ENCODE data around the gene OR52W1.

OR52W1 gene

GRCh38 chr11:6191742-6192141 lies 7.3 kb upstream of the OR52W1 start:
- Histone ChIP-seq H3K36me3 (ENCODE audit: control insufficient read depth, low read length) (no peaks in the 10 kb centered on the region), H3K27me3 (ENCODE audit: control insufficient read depth, low read length) (peaks cover 16% of the 10 kb centered on the region), H3K4me1 (ENCODE audit: control insufficient read depth, low read length) (no peaks in the 10 kb centered on the region), H3K79me2 (ENCODE audit: control insufficient read depth, low read length) (no peaks in the 10 kb centered on the region), H3K9me2 (replicated peaks; ENCODE audit: control insufficient read depth, low read length) (no peaks in the 10 kb centered on the region), H3K4me2 (ENCODE audit: low read length) (no peak overlapping the region), H4K20me1 (ENCODE audit: control insufficient read depth, insufficient read depth, low read depth, low read length) (no peaks in the 10 kb centered on the region), H3K9me3 (ENCODE audit: control insufficient read depth, insufficient read depth, low read length) (no peaks in the 10 kb centered on the region), H3K4me3 (ENCODE audit: low read length) (no peak overlapping the region), H3K27ac (ENCODE audit: low read depth, low read length) (no peak overlapping the region), H3F3A (ENCODE audit: control insufficient read depth, insufficient read depth) (no peaks in the 10 kb centered on the region)
- no peak for TF ChIP-seq EZH2phosphoT487 (IDR thresholded peaks at IDR 0.05; ENCODE audit: borderline replicate concordance, low read length)
- no peak for TF ChIP-seq CTCF (IDR thresholded peaks at IDR 0.05; ENCODE audit: low read depth, low read length, poor library complexity, severe bottlenecking)

DNA sequence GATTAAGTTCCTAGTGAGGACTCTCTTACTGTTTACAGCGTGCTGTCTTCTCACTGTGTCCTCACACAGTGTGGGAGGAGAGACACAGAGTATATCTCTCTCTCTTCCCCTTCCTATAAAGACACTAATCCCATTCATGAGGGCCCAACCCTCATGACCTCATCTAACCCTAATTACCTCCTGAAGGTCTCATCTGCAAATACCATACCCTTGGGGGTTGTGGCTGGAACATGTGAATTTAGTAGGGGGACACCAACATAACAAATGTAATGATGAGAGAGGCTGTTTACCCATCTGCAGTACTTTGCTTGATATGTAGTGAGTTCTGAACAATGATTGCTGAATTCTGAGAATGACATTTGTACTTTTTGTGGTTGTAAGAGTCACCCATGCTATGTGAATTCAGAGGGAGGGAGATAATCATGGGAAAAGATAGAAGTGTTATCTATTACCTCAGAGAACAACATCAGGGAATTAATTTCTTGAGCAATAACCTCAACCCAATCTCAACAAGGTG lies 4.9 kb upstream of the OR52W1 start:
- no peaks in the 10 kb centered on the region for H4K20me1 ChIP-seq (ENCODE audit: control insufficient read depth, insufficient read depth, low read depth, low read length)
- TF ChIP-seq CTCF (IDR thresholded peaks at IDR 0.05; ENCODE audit: low read depth, low read length, poor library complexity, severe bottlenecking) (no peak), EZH2phosphoT487 (IDR thresholded peaks at IDR 0.05; ENCODE audit: borderline replicate concordance, low read length) (no peak)
- H3K9me2 ChIP-seq (replicated peaks; ENCODE audit: control insufficient read depth, low read length) = no peaks in the 10 kb centered on the region
- H3K9me3 ChIP-seq (ENCODE audit: control insufficient read depth, insufficient read depth, low read length) = no peaks in the 10 kb centered on the region
- H3K4me3 ChIP-seq (ENCODE audit: low read length) = no peak overlapping the region
- no peak overlapping the region for H3K27ac ChIP-seq (ENCODE audit: low read depth, low read length)
- peaks cover 16% of the 10 kb centered on the region for H3K27me3 ChIP-seq (ENCODE audit: control insufficient read depth, low read length)
- H3K79me2 ChIP-seq (ENCODE audit: control insufficient read depth, low read length) = no peaks in the 10 kb centered on the region
- H3K4me1 ChIP-seq (ENCODE audit: control insufficient read depth, low read length) = no peaks in the 10 kb centered on the region
- no peaks in the 10 kb centered on the region for H3K36me3 ChIP-seq (ENCODE audit: control insufficient read depth, low read length)
- no peak overlapping the region for H3K4me2 ChIP-seq (ENCODE audit: low read length)
- no peaks in the 10 kb centered on the region for H3F3A ChIP-seq (ENCODE audit: control insufficient read depth, insufficient read depth)

GRCh38 chr11:6196396-6196795 lies 2.6 kb upstream of the OR52W1 start:
- TF ChIP-seq CTCF (IDR thresholded peaks at IDR 0.05; ENCODE audit: low read depth, low read length, poor library complexity, severe bottlenecking) (no peak), EZH2phosphoT487 (IDR thresholded peaks at IDR 0.05; ENCODE audit: borderline replicate concordance, low read length) (no peak)
- no peaks in the 10 kb centered on the region for H3K4me1 ChIP-seq (ENCODE audit: control insufficient read depth, low read length)
- H3K27me3 ChIP-seq (ENCODE audit: control insufficient read depth, low read length) = peaks cover 16% of the 10 kb centered on the region
- H3K4me2 ChIP-seq (ENCODE audit: low read length) = no peak overlapping the region
- no peaks in the 10 kb centered on the region for H4K20me1 ChIP-seq (ENCODE audit: control insufficient read depth, insufficient read depth, low read depth, low read length)
- no peaks in the 10 kb centered on the region for H3K79me2 ChIP-seq (ENCODE audit: control insufficient read depth, low read length)
- H3K4me3 ChIP-seq (ENCODE audit: low read length) = no peak overlapping the region
- H3K27ac ChIP-seq (ENCODE audit: low read depth, low read length) = no peak overlapping the region
- no peaks in the 10 kb centered on the region for H3K36me3 ChIP-seq (ENCODE audit: control insufficient read depth, low read length)
- H3K9me2 ChIP-seq (replicated peaks; ENCODE audit: control insufficient read depth, low read length) = no peaks in the 10 kb centered on the region
- no peaks in the 10 kb centered on the region for H3F3A ChIP-seq (ENCODE audit: control insufficient read depth, insufficient read depth)
- no peaks in the 10 kb centered on the region for H3K9me3 ChIP-seq (ENCODE audit: control insufficient read depth, insufficient read depth, low read length)
